Loucy (cell line): ENCODE results near the gene DNAJC5G.

ENCODE experiments used
- H2AFZ ChIP-seq: fragments of 200-600 bp; sonication (generic); 2 replicates; pipeline ENCODE4 v1.6.0; 2016; ENCODE audit warnings: antibody characterized with exemption, mild to moderate bottlenecking, low read length, moderate library complexity
- H3F3A ChIP-seq: fragments of 200-600 bp; 2 replicates; pipeline ENCODE4 v1.6.0; 2016; ENCODE audit warnings: antibody characterized with exemption, low read depth, mild to moderate bottlenecking
- H3K27me3 ChIP-seq: fragments of 200-600 bp; sonication (generic); 2 replicates; pipeline ENCODE4 v1.6.1; 2014; ENCODE audit warnings: low read length, mild to moderate bottlenecking; ENCODE audit not compliant: insufficient read depth, poor library complexity, severe bottlenecking
- H3K36me3 ChIP-seq: fragments of 200-600 bp; sonication (generic); 2 replicates; pipeline ENCODE4 v1.6.1; 2016; ENCODE audit warnings: low read length; ENCODE audit not compliant: insufficient read depth
- H3K4me1 ChIP-seq: fragments of 200-600 bp; sonication (generic); 2 replicates; pipeline ENCODE4 v1.5.1; 2014; ENCODE audit warnings: low read length, mild to moderate bottlenecking; ENCODE audit not compliant: insufficient read depth, poor library complexity, severe bottlenecking
- H3K4me2 ChIP-seq: fragments of 200-600 bp; sonication (generic); 2 replicates; pipeline ENCODE4 v1.6.0; 2014; ENCODE audit warnings: antibody characterized with exemption, low read length, low read depth, mild to moderate bottlenecking; ENCODE audit not compliant: poor library complexity, severe bottlenecking
- H3K4me3 ChIP-seq: fragments of 200-600 bp; sonication (generic); 2 replicates; pipeline ENCODE4 v1.5.1; 2014; ENCODE audit warnings: low read length, mild to moderate bottlenecking, mixed read lengths; ENCODE audit not compliant: poor library complexity, severe bottlenecking
- H3K79me2 ChIP-seq: fragments of 200-600 bp; sonication (generic); 2 replicates; pipeline ENCODE4 v1.6.1; 2014; ENCODE audit warnings: low read length; ENCODE audit not compliant: insufficient read depth
- H3K9ac ChIP-seq: fragments of 200-600 bp; sonication (generic); 2 replicates; pipeline ENCODE4 v1.6.0; 2014; ENCODE audit warnings: mild to moderate bottlenecking, low read depth, low read length, moderate library complexity; ENCODE audit not compliant: poor library complexity, severe bottlenecking
- H3K9me2 ChIP-seq: fragments of 200-600 bp; sonication (generic); replicated peaks from 2 replicates; pipeline ENCODE4 v1.6.1; 2016; ENCODE audit warnings: low read depth, low read length, mixed read lengths
- H3K9me3 ChIP-seq: fragments of 200-600 bp; sonication (generic); 2 replicates; pipeline ENCODE4 v1.6.1; 2014; ENCODE audit warnings: mild to moderate bottlenecking, antibody characterized with exemption, low read length, low read depth; ENCODE audit not compliant: insufficient read depth
- H4K20me1 ChIP-seq: fragments of 200-600 bp; sonication (generic); 2 replicates; pipeline ENCODE4 v1.6.0; 2014; ENCODE audit warnings: antibody characterized with exemption, low read length, mild to moderate bottlenecking; ENCODE audit not compliant: insufficient read depth, poor library complexity, severe bottlenecking
- CTCF ChIP-seq: fragments of 200-600 bp; sonication (generic); conservative IDR thresholded peaks from 2 replicates; pipeline ENCODE4 v1.5.1; 2014; ENCODE audit warnings: mild to moderate bottlenecking, antibody characterized with exemption, low read length
- EZH2phosphoT487 ChIP-seq: fragments of 200-600 bp; IDR thresholded peaks from 2 replicates; pipeline ENCODE4 v1.6.1; 2018; ENCODE audit warnings: antibody characterized with exemption, mild to moderate bottlenecking, moderate library complexity, borderline replicate concordance

The DNAJC5G gene

GRCh38 chr2:27240406-27240805, 34.8 kb upstream of the DNAJC5G start:
- H3K27me3 ChIP-seq = no peaks in the 10 kb centered on the region
- no peak overlapping the region for H3K4me3 ChIP-seq
- H3K4me2 ChIP-seq = no peak overlapping the region
- no peak overlapping the region for H3K9ac ChIP-seq
- H3K36me3 ChIP-seq = peaks cover 92% of the 10 kb centered on the region; the same call in 1 of the 2 replicates
- H3K4me1 ChIP-seq = peaks cover 8% of the 10 kb centered on the region
- no peaks in the 10 kb centered on the region for H3F3A ChIP-seq
- H4K20me1 ChIP-seq = no peaks in the 10 kb centered on the region
- H2AFZ ChIP-seq = no peak overlapping the region
- no peaks in the 10 kb centered on the region for H3K79me2 ChIP-seq
- H3K9me2 ChIP-seq = no peaks in the 10 kb centered on the region
- no peaks in the 10 kb centered on the region for H3K9me3 ChIP-seq
- TF ChIP-seq EZH2phosphoT487 (no peak), CTCF (no peak)

DNA sequence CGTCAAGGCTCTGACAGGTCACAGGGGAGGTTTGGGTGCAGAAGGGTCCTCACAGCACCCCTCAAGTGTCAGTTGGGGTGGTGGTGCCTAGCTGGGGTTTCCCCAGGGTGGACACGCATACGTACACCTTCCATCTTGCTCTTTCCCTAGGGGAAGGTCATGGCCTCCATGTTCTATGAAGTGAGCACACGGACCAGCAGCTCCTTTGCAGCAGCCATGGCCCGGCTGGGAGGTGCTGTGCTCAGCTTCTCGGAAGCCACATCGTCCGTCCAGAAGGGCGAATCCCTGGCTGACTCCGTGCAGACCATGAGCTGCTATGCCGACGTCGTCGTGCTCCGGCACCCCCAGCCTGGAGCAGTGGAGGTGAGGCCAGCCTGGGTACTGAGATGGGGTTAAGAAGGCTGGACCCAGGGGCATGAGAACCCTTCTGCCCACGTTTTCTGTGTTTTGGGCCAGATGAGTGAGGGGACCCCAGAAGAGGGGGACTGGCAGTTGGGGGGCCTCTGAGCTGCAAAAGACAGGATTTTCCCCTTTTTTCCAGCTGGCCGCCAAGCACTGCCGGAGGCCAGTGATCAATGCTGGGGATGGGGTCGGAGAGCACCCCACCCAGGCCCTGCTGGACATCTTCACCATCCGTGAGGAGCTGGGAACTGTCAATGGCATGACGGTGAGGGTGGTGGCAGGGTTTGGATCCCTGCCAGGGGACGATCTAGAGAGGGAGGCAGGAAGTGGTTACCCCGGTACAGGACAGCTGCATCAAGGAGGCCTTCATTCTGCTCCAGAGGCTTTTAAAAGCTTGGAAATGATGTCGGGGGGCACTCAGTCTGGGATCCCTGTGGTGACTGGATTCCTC, 33.2 kb upstream of the DNAJC5G start:
- H3K9ac ChIP-seq = no peak overlapping the region
- no peaks in the 10 kb centered on the region for H3F3A ChIP-seq
- no peaks in the 10 kb centered on the region for H3K27me3 ChIP-seq
- H3K4me2 ChIP-seq = no peak overlapping the region
- peaks cover 77% of the 10 kb centered on the region; the same call in 1 of the 2 replicates for H3K36me3 ChIP-seq
- no peak overlapping the region for H3K4me3 ChIP-seq
- no peaks in the 10 kb centered on the region for H3K79me2 ChIP-seq
- H4K20me1 ChIP-seq = no peaks in the 10 kb centered on the region
- H2AFZ ChIP-seq = no peak overlapping the region
- TF ChIP-seq EZH2phosphoT487 = no peak
- no peak for TF ChIP-seq CTCF
- peaks cover 8% of the 10 kb centered on the region for H3K4me1 ChIP-seq
- no peaks in the 10 kb centered on the region for H3K9me3 ChIP-seq
- no peaks in the 10 kb centered on the region for H3K9me2 ChIP-seq

DNA sequence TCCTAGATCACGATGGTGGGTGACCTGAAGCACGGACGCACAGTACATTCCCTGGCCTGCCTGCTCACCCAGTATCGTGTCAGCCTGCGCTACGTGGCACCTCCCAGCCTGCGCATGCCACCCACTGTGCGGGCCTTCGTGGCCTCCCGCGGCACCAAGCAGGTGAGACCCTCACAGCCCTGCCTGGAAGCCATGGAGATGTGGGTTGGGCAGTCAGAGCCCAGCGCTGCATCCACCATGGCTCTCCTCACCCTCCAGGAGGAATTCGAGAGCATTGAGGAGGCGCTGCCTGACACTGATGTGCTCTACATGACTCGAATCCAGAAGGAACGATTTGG, 32.6 kb upstream of the DNAJC5G start:
- Histone ChIP-seq H3F3A (no peaks in the 10 kb centered on the region), H2AFZ (no peak overlapping the region), H3K4me2 (no peak overlapping the region), H3K79me2 (no peaks in the 10 kb centered on the region), H3K9me2 (no peaks in the 10 kb centered on the region), H4K20me1 (no peaks in the 10 kb centered on the region), H3K9me3 (no peaks in the 10 kb centered on the region), H3K4me3 (no peak overlapping the region), H3K27me3 (no peaks in the 10 kb centered on the region), H3K9ac (no peak overlapping the region), H3K4me1 (peaks cover 8% of the 10 kb centered on the region), H3K36me3 (peaks cover 71% of the 10 kb centered on the region; the same call in 1 of the 2 replicates)
- no peak for TF ChIP-seq EZH2phosphoT487
- TF ChIP-seq CTCF = no peak
